Transverse colon (tissue), 4 donors: ENCODE results near the gene GTPBP4. TPM values are rescaled to one million over a fixed set of nuclear protein-coding genes. Genes with fewer than 3 reads are reported as not detected.

ENCODE experiments used
- DNase-seq: peaks from one replicate; pipeline ENCODE4 v3.0.0-alpha.2; 2019
- H3K27ac ChIP-seq, 4 donors: fragments of 200-600 bp; sonication (generic); 2 replicates each; pipeline ENCODE4 v1.5.1; 2016 to 2018; ENCODE audit warnings: inconsistent platforms in 4 of 4
- H3K27me3 ChIP-seq: fragments of 200-600 bp; sonication (generic); 2 replicates; pipeline ENCODE4 v1.5.1; 2017; ENCODE audit warnings: inconsistent platforms
- H3K36me3 ChIP-seq, 4 donors: fragments of 200-600 bp; sonication (generic); 2 replicates each; pipeline ENCODE4 v1.5.1; 2017 to 2019; ENCODE audit warnings: inconsistent platforms in 4 of 4
- H3K4me1 ChIP-seq, 4 donors: fragments of 200-600 bp; sonication (generic); 2 replicates each; pipeline ENCODE4 v1.5.1; 2017 to 2020; ENCODE audit warnings: inconsistent platforms in 4 of 4
- H3K4me3 ChIP-seq, 4 donors: fragments of 200-600 bp; sonication (generic); 1 replicate in 1 of 4; 2 replicates in 3 of 4; pipeline versions ENCODE4 v1.5.1 to v1.6.1; 2017 to 2019; ENCODE audit warnings: inconsistent platforms in 4 of 4
- H3K9me3 ChIP-seq, 2 donors: fragments of 200-600 bp; sonication (generic); 2 replicates each; pipeline ENCODE4 v1.5.1; 2017 to 2019; ENCODE audit warnings: inconsistent platforms in 2 of 2
- CTCF ChIP-seq, 5 experiments: fragments of 200-600 bp in 3 of 5; fragments of 450-650 bp in 2 of 5; sonication (generic) in 3 of 5; IDR thresholded peaks; 1 replicate in 2 of 5; 2 replicates in 3 of 5; pipeline ENCODE4 v1.5.1; 2016 to 2017; ENCODE audit warnings: antibody characterized with exemption in 5 of 5, inconsistent platforms in 3 of 5, mild to moderate bottlenecking in 2 of 5, moderate library complexity in 1 of 5
- EP300 ChIP-seq: sonication (generic); formaldehyde crosslinking; IDR thresholded peaks from one replicate; pipeline ENCODE4 v1.6.1; 2017; ENCODE audit warnings: antibody characterized with exemption, low read depth
- POLR2A ChIP-seq: fragments of 450-650 bp; IDR thresholded peaks from one replicate; pipeline ENCODE4 v1.6.1; 2016; ENCODE audit warnings: antibody characterized with exemption, mild to moderate bottlenecking, moderate library complexity
- POLR2AphosphoS5 ChIP-seq, 3 donors: sonication (generic); formaldehyde crosslinking; IDR thresholded peaks; one replicate each; pipeline ENCODE4 v1.6.1; 2016; ENCODE audit warnings: antibody characterized with exemption in 3 of 3
- WGBS, 2 donors: methylation state at CpG; one replicate each; pipeline ENCODE4 v1.1.5; 2018; ENCODE audit warnings: low coverage in 1 of 2; 5-methylcytosine and 5-hydroxymethylcytosine counted together
- in situ Hi-C, 4 donors: fragments of 200-750 bp; cut with MboI; loops; one replicate each; pipeline versions ENCODE4 v1.15.0 to v1.15.1; 2017; ENCODE audit warnings: low sequenced_read_pairs in 3 of 4, low pct_ligation_motif_present in 1 of 4, low pct_unique_long_range_greater_than_20kb in 1 of 4
- intact Hi-C: fragments of 100-400 bp; cut with DNase I; formaldehyde crosslinking; loops from one replicate; pipeline ENCODE4 v1.15.1; 2023; ENCODE audit warnings: low total_unique reads
- total RNA-seq, 4 donors: library from RNA; depleted of rRNA; stranded (reverse); fragments of >200 nt; gene quantifications; one replicate each; pipeline ENCODE4 v1.1.0, GENCODE V29; 2016

Gene GTPBP4
- total RNA-seq, 4 donors from 2014 or later, result 9.4 to 25.4 (median 17.1) TPM

GRCh38 chr10:980468-981093 is 7.7 kb upstream of the GTPBP4 start:
- 96% methylated on average over 5 of the region's 5 CpGs; no CpG with 5 or more reads in 1 of the 2 donors for WGBS, 2 donors
- peaks cover 19 to 25% of the 10 kb centered on the region in 2 donors for H3K9me3 ChIP-seq
- H3K27me3 ChIP-seq, result no peaks in the 10 kb centered on the region
- in situ Hi-C loops, result loop anchor here in 2 of 4 donors (10.0 to 25.0 kb wide), 2 partner anchors 64 to 143 kb away; partner anchors contain the start of gene IDI1 (in 1 of the 2)
- H3K4me1 ChIP-seq, result no peaks in the 10 kb centered on the region
- H3K36me3 ChIP-seq, result no peaks in the 10 kb centered on the region
- no peak for DNase-seq
- intact Hi-C loops, result no loop called here
- H3K4me3 ChIP-seq, result no peak overlapping the region
- H3K27ac ChIP-seq, result no peak overlapping the region
- TF ChIP-seq CTCF (IDR thresholded peaks at IDR 0.05), result no peak
- no peak for TF ChIP-seq EP300
- no peak for TF ChIP-seq POLR2A
- no peak for TF ChIP-seq POLR2AphosphoS5 (IDR thresholded peaks at IDR 0.05)

DNA sequence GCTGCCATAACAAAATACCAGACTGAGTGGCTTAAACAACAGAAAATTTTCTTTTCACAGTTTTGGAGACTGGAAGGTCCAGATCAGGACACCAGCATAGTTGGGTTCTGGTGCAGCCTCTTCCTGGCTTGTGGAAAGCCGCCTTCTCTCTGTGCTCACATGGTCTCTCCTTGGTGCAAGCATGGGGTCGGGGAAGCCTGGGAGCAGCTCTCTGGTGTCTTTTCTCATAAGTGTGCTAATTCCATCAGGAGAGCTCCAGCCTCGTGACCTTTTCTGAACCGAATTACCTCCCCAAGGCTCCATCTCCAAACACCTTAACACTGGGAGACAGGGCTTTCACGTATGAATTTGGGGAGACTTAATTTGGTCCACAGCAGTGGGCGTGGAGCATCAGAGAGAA is 4.8 kb upstream of the GTPBP4 start:
- peaks cover 16 to 24% of the 10 kb centered on the region in 2 donors for H3K9me3 ChIP-seq

DNA sequence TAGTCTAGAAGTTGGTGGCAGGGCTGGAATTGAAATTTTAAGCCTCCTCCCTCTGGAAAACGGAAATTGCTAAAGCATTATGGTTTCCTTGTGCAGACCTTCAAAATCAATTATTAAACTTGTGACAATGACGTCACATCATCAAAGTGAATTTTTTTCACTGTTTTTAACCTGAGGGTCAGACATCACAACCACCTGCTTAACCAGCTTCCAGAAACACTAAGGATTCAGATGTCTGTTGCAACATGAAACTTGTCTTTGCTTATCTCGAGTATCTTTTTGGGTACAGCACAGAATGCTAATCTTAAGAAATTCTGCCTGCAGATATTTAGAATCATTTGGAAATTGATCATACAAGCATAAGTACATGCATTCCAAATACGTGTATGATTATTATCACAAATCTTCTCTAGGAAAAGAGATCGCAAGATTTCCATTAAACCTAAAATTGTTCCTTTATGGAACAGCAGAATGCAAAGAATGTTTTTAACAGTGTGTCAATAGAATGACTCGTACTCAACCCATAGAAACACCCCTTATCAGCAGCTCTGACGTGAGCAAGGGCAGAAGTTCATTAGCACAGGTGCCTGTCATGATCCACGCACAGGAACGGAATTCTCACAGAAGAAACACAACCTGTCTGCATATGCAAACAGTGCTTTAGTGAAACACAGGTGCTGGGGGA is 4.1 kb upstream of the GTPBP4 start:
- no peaks in the 10 kb centered on the region for H3K27me3 ChIP-seq
- no peak for DNase-seq
- TF ChIP-seq POLR2AphosphoS5 (IDR thresholded peaks at IDR 0.05) (no peak), EP300 (no peak), CTCF (IDR thresholded peaks at IDR 0.05) (no peak)
- H3K4me1 ChIP-seq, result peaks cover 2 to 10% (median 7%) of the 10 kb centered on the region in 4 donors
- intact Hi-C loops, result no loop called here
- 81 to 90% methylated on average over 7 to 9 of the region's 9 CpGs for WGBS, 2 donors
- no peak overlapping the region for H3K27ac ChIP-seq
- H3K4me3 ChIP-seq, result no peak overlapping the region
- in situ Hi-C loops, result loop anchor here in 2 of 4 donors (10.0 to 25.0 kb wide), 2 partner anchors 61 to 147 kb away; partner anchors contain the start of gene IDI1 (in 1 of the 2)
- H3K9me3 ChIP-seq, result peaks cover 9 to 17% of the 10 kb centered on the region in 2 donors
- H3K36me3 ChIP-seq, result no peaks in the 10 kb centered on the region

More for the DNA sequence above, 4.8 kb upstream of the GTPBP4 start:
- WGBS, 2 donors, result 95 to 100% methylated on average over 5 to 6 of the region's 6 CpGs
- DNase-seq, result no peak
- Histone ChIP-seq H3K27ac (no peak overlapping the region), H3K27me3 (no peaks in the 10 kb centered on the region), H3K4me3 (no peak overlapping the region), H3K36me3 (no peaks in the 10 kb centered on the region), H3K4me1 (peaks cover 0 to 8% (median 6%) of the 10 kb centered on the region in 4 donors)
- intact Hi-C loops (no loop called here), in situ Hi-C loops (loop anchor here in 2 of 4 donors (10.0 to 25.0 kb wide), 2 partner anchors 61 to 146 kb away; partner anchors contain the start of gene IDI1 (in 1 of the 2))
- TF ChIP-seq POLR2A (no peak), POLR2AphosphoS5 (IDR thresholded peaks at IDR 0.05) (no peak), EP300 (no peak), CTCF (IDR thresholded peaks at IDR 0.05) (no peak)

DNA sequence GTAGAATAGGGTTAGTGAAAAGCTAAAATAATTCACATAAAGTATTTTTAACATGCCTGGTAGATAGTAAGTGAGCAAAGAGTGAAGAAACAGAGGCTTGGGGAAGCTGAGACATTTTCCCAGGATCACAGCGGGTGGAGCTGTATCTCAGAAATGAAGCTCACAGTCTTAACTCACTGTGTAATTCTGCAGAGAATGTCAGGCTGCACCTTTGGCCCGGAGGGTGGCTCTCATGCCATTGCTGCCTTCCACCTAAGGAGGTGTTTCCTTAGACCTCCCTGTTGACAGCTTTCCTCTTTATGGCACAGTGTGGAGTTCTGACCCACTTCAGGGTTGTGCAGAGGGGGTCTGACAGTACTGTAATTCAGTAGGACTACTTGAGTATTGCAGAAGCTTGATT is 2.9 kb upstream of the GTPBP4 start:
- no peak overlapping the region for H3K27ac ChIP-seq
- intact Hi-C loops, result no loop called here
- H3K9me3 ChIP-seq, result peaks cover 4 to 7% of the 10 kb centered on the region in 2 donors
- no peak overlapping the region for H3K4me3 ChIP-seq
- no peak for TF ChIP-seq EP300
- TF ChIP-seq CTCF (IDR thresholded peaks at IDR 0.05), result no peak
- TF ChIP-seq POLR2AphosphoS5 (IDR thresholded peaks at IDR 0.05), result no peak
- no peak for TF ChIP-seq POLR2A
- no peaks in the 10 kb centered on the region for H3K36me3 ChIP-seq
- 89 to 100% methylated on average over 1 to 2 of the region's 2 CpGs for WGBS, 2 donors
- H3K27me3 ChIP-seq, result no peaks in the 10 kb centered on the region
- DNase-seq, result no peak
- H3K4me1 ChIP-seq, result peaks cover 11 to 21% (median 14%) of the 10 kb centered on the region in 4 donors
- in situ Hi-C loops, result loop anchor here in 2 of 4 donors (10.0 to 25.0 kb wide), 2 partner anchors 59 to 148 kb away; partner anchors contain the start of gene IDI1 (in 1 of the 2)
